ENCODE measurements around the gene SLC25A30. TPM values are rescaled to one million over a fixed set of nuclear protein-coding genes. Genes with fewer than 3 reads are reported as not detected.

SLC25A30 gene
- total and polyA plus RNA-seq, 7 donors: 6.2 to 69.8 (median 42.8) TPM

DNA sequence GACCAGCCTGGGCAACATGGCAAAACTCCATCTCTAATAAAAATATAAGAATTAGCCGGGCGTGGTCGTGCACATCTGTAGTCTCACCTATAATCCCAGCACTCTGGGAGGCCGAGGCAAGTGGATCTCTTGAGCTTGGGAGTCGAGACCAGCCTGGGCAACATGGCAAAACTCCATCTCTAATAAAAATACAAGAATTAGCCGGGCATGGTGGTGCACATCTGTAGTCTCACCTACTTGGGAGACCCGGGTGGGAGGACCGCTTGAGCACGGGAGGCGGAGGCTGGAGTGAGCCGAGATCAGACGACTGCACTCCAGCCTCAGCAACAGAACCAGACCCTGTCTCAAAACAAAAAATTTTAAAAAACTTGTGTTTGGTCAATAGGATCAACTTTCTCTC, 7.7 kb downstream of the SLC25A30 start:
- Histone ChIP-seq H3K4me3 (no peak overlapping the region), H3K9me3 (no peaks in the 10 kb centered on the region), H3K36me3 (ENCODE audit: insufficient read depth in 1 of 2, low read depth in 1 of 2) (peaks cover 0 to 56% of the 10 kb centered on the region in 2 donors), H3K4me1 (peaks cover 48% of the 10 kb centered on the region), H3K27ac (peak overlapping the region; percentile 84), H3K27me3 (ENCODE audit: insufficient read depth in 3 of 3, low read length in 2 of 3) (no peaks in the 10 kb centered on the region)
- no peak for ATAC-seq
- intact Hi-C loops (cut with DNase I): no loop called here
- TF ChIP-seq CTCF (IDR thresholded peaks at IDR 0.05): no peak
- 91 to 96% (median 92%) methylated on average over 12 of the region's 12 CpGs for WGBS, 3 donors
- no peak for DNase-seq

DNA sequence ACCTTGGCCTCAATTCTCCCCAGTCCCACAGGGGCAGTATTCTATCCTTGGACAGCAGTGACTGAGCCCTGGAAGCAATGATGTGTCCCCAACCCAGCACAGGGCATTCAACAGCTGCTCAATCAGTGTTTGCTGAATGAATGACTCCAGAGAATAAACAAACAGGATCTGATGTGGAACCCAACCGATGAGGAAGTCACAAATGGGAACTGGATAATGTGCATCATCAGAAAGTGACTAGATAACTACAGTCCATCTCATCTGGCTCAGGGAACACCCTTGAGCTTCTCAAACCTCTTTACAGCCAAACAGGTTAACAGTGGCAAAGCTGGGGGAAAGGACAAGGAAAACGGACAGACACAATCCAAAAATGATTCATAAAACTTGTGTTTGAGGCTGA, 8.2 kb downstream of the SLC25A30 start:
- intact Hi-C loops (cut with DNase I): no loop called here
- H3K4me1 ChIP-seq: peaks cover 43% of the 10 kb centered on the region
- no peak for TF ChIP-seq CTCF (IDR thresholded peaks at IDR 0.05)
- H3K27me3 ChIP-seq (ENCODE audit: insufficient read depth in 3 of 3, low read length in 2 of 3): no peaks in the 10 kb centered on the region
- ATAC-seq: no peak
- 64 to 79% (median 67%) methylated on average over 2 of the region's 2 CpGs for WGBS, 3 donors
- H3K4me3 ChIP-seq: no peak overlapping the region
- peaks cover 0 to 61% of the 10 kb centered on the region in 2 donors for H3K36me3 ChIP-seq (ENCODE audit: insufficient read depth in 1 of 2, low read depth in 1 of 2)
- no peaks in the 10 kb centered on the region for H3K9me3 ChIP-seq
- DNase-seq: no peak
- peak overlapping the region; percentile 84 for H3K27ac ChIP-seq

- TF ChIP-seq CTCF (IDR thresholded peaks at IDR 0.05): no peak
- 62 to 81% (median 75%) methylated on average over 3 of the region's 3 CpGs for WGBS, 3 donors
- Histone ChIP-seq H3K4me1 (peaks cover 22% of the 10 kb centered on the region), H3K27ac (no peak overlapping the region), H3K36me3 (ENCODE audit: insufficient read depth in 1 of 2, low read depth in 1 of 2) (peaks cover 0 to 79% of the 10 kb centered on the region in 2 donors), H3K4me3 (no peak overlapping the region), H3K9me3 (no peaks in the 10 kb centered on the region), H3K27me3 (ENCODE audit: insufficient read depth in 3 of 3, low read length in 2 of 3) (no peaks in the 10 kb centered on the region)
- DNase-seq (no peak), ATAC-seq (no peak)
- intact Hi-C loops (cut with DNase I): no loop called here
Measured at GRCh38 chr13:45406421-45406820, 11.8 kb downstream of the SLC25A30 start.

DNA sequence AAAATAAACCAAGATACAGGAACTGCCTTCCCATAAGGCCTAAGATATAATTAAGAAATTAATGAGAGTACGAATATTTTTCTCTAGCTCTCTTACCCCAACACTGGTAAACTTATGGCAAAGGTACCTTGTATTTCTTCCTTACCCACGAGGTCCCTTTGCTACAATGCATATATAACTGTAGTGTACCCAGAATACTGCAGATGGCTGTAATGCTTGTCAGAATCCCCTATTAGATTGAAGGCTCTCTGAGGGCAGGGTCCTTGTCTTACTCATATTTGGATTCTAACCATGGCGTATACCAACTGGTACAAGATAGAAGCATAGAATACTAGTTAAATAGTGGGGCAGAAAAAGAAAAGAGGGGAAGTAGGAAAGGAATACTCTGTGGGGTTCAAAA, 15.1 kb downstream of the SLC25A30 start:
- ATAC-seq: peak in 3 of 4 donors; percentile 32 to 64 (median 59)
- intact Hi-C loops (cut with DNase I): no loop called here
- no peak for DNase-seq
- Histone ChIP-seq H3K9me3 (no peaks in the 10 kb centered on the region), H3K27ac (peak overlapping the region; percentile 66), H3K36me3 (ENCODE audit: insufficient read depth in 1 of 2, low read depth in 1 of 2) (peaks cover 0 to 78% of the 10 kb centered on the region in 2 donors), H3K4me1 (peaks cover 13% of the 10 kb centered on the region), H3K27me3 (ENCODE audit: insufficient read depth in 3 of 3, low read length in 2 of 3) (no peaks in the 10 kb centered on the region), H3K4me3 (no peak overlapping the region)
- no peak for TF ChIP-seq CTCF (IDR thresholded peaks at IDR 0.05)
- WGBS, 3 donors: 63 to 82% (median 68%) methylated on average over 3 of the region's 3 CpGs

GRCh38 chr13:45402641-45403040, 15.5 kb downstream of the SLC25A30 start:
- H3K27ac ChIP-seq: peak overlapping the region; percentile 66
- no peak for DNase-seq
- WGBS, 3 donors: 26 to 54% (median 34%) methylated on average over 3 of the region's 3 CpGs
- no peak for TF ChIP-seq CTCF (IDR thresholded peaks at IDR 0.05)
- intact Hi-C loops (cut with DNase I): no loop called here
- H3K9me3 ChIP-seq: no peaks in the 10 kb centered on the region
- H3K36me3 ChIP-seq (ENCODE audit: insufficient read depth in 1 of 2, low read depth in 1 of 2): peaks cover 0 to 78% of the 10 kb centered on the region in 2 donors
- H3K4me1 ChIP-seq: peaks cover 13% of the 10 kb centered on the region
- peak; percentile 73 to 94 (median 91) for ATAC-seq
- H3K4me3 ChIP-seq: no peak overlapping the region
- no peaks in the 10 kb centered on the region for H3K27me3 ChIP-seq (ENCODE audit: insufficient read depth in 3 of 3, low read length in 2 of 3)

All from psoas muscle (tissue), 8 donors.